Esophagus muscularis mucosa (tissue), 4 donors: ENCODE data around the gene DOCK4. TPM values are rescaled to one million over a fixed set of nuclear protein-coding genes. Genes with fewer than 3 reads are reported as not detected.

Experiments
- DNase-seq: peaks from one replicate; pipeline ENCODE4 v3.0.0-alpha.2; 2017; ENCODE audit errors: extremely low spot score
- H3K27ac ChIP-seq, 4 donors: fragments of 200-600 bp; sonication (generic); replicated peaks in 1 of 4; 1 replicate in 3 of 4; 2 replicates in 1 of 4; pipeline ENCODE4 v1.5.1; 2016 to 2019; ENCODE audit warnings: mild to moderate bottlenecking in 1 of 4
- H3K27me3 ChIP-seq, 4 donors: fragments of 200-600 bp; sonication (generic); one replicate each; pipeline versions ENCODE4 v1.5.1 to v1.6.0; 2016 to 2019
- H3K36me3 ChIP-seq, 4 donors: fragments of 200-600 bp; sonication (generic); one replicate each; pipeline ENCODE4 v1.5.1; 2016 to 2019
- H3K4me1 ChIP-seq, 4 donors: fragments of 200-600 bp; sonication (generic); one replicate each; pipeline ENCODE4 v1.5.1; 2016 to 2019
- H3K4me3 ChIP-seq, 4 donors: fragments of 200-600 bp; sonication (generic); 1 replicate in 2 of 4; 2 replicates in 2 of 4; pipeline ENCODE4 v1.5.1; 2016 to 2019; ENCODE audit warnings: mild to moderate bottlenecking in 4 of 4, moderate library complexity in 1 of 4
- H3K9me3 ChIP-seq, 4 donors: fragments of 200-600 bp; sonication (generic); 1 replicate in 3 of 4; 2 replicates in 1 of 4; pipeline ENCODE4 v1.5.1; 2016 to 2019
- EP300 ChIP-seq: sonication (generic); formaldehyde crosslinking; IDR thresholded peaks from one replicate; pipeline ENCODE4 v1.6.1; 2017; ENCODE audit warnings: antibody characterized with exemption
- POLR2A ChIP-seq: fragments of 450-650 bp; IDR thresholded peaks from one replicate; pipeline ENCODE4 v1.6.1; 2017; ENCODE audit warnings: antibody characterized with exemption, moderate library complexity, mild to moderate bottlenecking, low read depth
- POLR2AphosphoS5 ChIP-seq, 2 donors: sonication (generic); formaldehyde crosslinking; IDR thresholded peaks; one replicate each; pipeline ENCODE4 v1.6.1; 2017; ENCODE audit warnings: antibody characterized with exemption in 2 of 2
- WGBS: methylation state at CpG from one replicate; pipeline ENCODE4 v1.1.5; 2018; 5-methylcytosine and 5-hydroxymethylcytosine counted together
- intact Hi-C: fragments of 100-400 bp; cut with DNase I; formaldehyde crosslinking; loops from one replicate; pipeline ENCODE4 v1.15.1; 2023
- total RNA-seq, 4 donors: library from RNA; depleted of rRNA; stranded (reverse); fragments of >200 nt; gene quantifications; one replicate each; pipeline versions ENCODE4 v1.1.0 to v1.2.1, GENCODE V29; 2016
- TF ChIP-seq, protein P1 (sequence below), 3 experiments: fragments of 200-600 bp in 2 of 3; fragments of 450-650 bp in 1 of 3; sonication (generic) in 2 of 3; IDR thresholded peaks; one replicate each; pipeline ENCODE4 v1.5.1; 2017 to 2019; ENCODE audit warnings: antibody characterized with exemption in 3 of 3, mild to moderate bottlenecking in 2 of 3, moderate library complexity in 1 of 3

Gene DOCK4
- total RNA-seq, 4 donors from 2014 or later: 14.0 to 25.3 (median 18.8) TPM

GRCh38 chr7:112144284-112145059, 61.7 kb downstream of the DOCK4 start:
- H3K36me3 ChIP-seq: no peaks in the 10 kb centered on the region
- H3K9me3 ChIP-seq: no peaks in the 10 kb centered on the region
- WGBS: 87% methylated on average over 5 of the region's 5 CpGs
- H3K27me3 ChIP-seq: no peaks in the 10 kb centered on the region
- peaks cover 10 to 23% (median 18%) of the 10 kb centered on the region in 4 donors for H3K4me1 ChIP-seq
- no peak overlapping the region for H3K4me3 ChIP-seq
- TF ChIP-seq EP300 (no peak), POLR2AphosphoS5 (IDR thresholded peaks at IDR 0.05) (no peak), POLR2A (no peak)
- TF ChIP-seq, protein P1, sequence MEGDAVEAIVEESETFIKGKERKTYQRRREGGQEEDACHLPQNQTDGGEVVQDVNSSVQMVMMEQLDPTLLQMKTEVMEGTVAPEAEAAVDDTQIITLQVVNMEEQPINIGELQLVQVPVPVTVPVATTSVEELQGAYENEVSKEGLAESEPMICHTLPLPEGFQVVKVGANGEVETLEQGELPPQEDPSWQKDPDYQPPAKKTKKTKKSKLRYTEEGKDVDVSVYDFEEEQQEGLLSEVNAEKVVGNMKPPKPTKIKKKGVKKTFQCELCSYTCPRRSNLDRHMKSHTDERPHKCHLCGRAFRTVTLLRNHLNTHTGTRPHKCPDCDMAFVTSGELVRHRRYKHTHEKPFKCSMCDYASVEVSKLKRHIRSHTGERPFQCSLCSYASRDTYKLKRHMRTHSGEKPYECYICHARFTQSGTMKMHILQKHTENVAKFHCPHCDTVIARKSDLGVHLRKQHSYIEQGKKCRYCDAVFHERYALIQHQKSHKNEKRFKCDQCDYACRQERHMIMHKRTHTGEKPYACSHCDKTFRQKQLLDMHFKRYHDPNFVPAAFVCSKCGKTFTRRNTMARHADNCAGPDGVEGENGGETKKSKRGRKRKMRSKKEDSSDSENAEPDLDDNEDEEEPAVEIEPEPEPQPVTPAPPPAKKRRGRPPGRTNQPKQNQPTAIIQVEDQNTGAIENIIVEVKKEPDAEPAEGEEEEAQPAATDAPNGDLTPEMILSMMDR (IDR thresholded peaks at IDR 0.05): no peak
- intact Hi-C loops: no loop called here
- no peak for DNase-seq
- no peak overlapping the region for H3K27ac ChIP-seq

GRCh38 chr7:112143582-112143981, 62.6 kb downstream of the DOCK4 start:
- Histone ChIP-seq H3K4me3 (no peak overlapping the region), H3K27me3 (no peaks in the 10 kb centered on the region), H3K9me3 (no peaks in the 10 kb centered on the region), H3K27ac (no peak overlapping the region), H3K36me3 (no peaks in the 10 kb centered on the region), H3K4me1 (peaks cover 10 to 23% (median 18%) of the 10 kb centered on the region in 4 donors)
- DNase-seq: no peak
- TF ChIP-seq EP300 (no peak), POLR2AphosphoS5 (IDR thresholded peaks at IDR 0.05) (peak in 1 of 2 donors; percentile 22)
- 38% methylated on average over 4 of the region's 4 CpGs for WGBS
- intact Hi-C loops: no loop called here

DNA sequence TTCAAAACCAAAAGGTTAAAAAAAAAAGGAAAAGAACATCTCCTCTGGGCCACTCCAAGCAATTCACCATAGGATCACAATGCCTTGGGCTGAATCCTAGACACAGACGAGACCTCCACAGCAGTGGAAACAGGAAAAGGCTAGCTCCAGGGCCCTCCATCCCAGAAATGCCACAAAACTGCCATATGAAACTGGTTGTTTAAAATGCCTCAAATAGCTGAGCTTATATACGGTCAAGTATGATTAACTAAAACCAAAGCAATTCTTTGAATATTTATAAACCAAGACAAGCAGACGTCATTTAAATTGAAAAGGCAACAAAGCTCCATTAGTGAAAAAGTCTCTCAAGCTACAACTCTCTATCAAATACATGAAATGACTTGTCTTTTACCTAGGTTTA, 63.1 kb downstream of the DOCK4 start:
- 68% methylated on average over 3 of the region's 3 CpGs for WGBS
- Histone ChIP-seq H3K4me3 (no peak overlapping the region), H3K9me3 (no peaks in the 10 kb centered on the region), H3K27me3 (no peaks in the 10 kb centered on the region), H3K27ac (peak overlapping the region in 1 of 4 donors; percentile 10), H3K4me1 (peaks cover 10 to 24% (median 18%) of the 10 kb centered on the region in 4 donors), H3K36me3 (no peaks in the 10 kb centered on the region)
- no peak for DNase-seq
- intact Hi-C loops: no loop called here
- TF ChIP-seq POLR2A (no peak), POLR2AphosphoS5 (IDR thresholded peaks at IDR 0.05) (no peak), EP300 (no peak)
- TF ChIP-seq, protein P1 (IDR thresholded peaks at IDR 0.05): no peak

DNA sequence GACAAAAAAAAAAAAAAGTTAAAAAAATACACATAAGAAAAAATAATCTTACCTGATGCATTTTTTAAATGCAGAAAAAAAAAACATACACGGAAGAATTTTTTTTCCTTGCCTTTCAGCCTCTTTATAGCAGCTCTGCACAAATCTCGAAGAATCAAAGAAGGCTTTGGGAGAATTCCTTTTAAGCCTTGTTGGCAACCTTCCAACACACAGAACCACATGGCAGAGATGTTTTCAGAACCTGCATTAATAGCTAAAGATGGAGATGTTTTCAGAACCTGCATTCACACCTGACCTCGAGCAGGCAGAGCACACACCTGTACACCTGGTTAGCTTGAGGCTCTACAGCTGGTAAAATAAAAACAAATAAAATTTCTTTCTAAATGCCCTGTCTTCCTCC, 65.6 kb downstream of the DOCK4 start:
- TF ChIP-seq POLR2A (no peak), POLR2AphosphoS5 (IDR thresholded peaks at IDR 0.05) (no peak), EP300 (no peak)
- TF ChIP-seq, protein P1 (IDR thresholded peaks at IDR 0.05): no peak
- DNase-seq: no peak
- Histone ChIP-seq H3K9me3 (no peaks in the 10 kb centered on the region), H3K27me3 (no peaks in the 10 kb centered on the region), H3K4me3 (no peak overlapping the region), H3K27ac (no peak overlapping the region), H3K4me1 (peaks cover 18 to 49% (median 36%) of the 10 kb centered on the region in 4 donors), H3K36me3 (no peaks in the 10 kb centered on the region)
- WGBS: 81% methylated on average over 3 of the region's 3 CpGs
- intact Hi-C loops: no loop called here

DNA sequence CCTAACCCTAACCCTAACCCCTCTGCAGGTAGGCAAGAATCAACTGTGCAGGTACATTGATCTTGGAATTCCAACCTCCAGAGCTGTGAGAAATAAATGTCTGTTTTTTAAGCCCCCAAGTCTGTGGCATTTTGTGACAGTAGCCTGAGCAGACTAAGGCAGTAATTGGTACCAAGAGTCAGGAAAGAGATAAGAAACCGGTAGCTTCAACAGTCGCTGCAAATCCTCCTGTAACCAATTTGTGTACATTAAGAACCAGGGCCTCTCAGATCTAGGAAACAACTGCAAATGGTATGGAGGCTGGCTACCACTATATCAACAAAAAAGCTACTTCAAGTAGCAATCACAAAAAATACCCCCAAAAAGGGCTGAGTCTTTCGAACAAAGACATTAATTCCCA, 67.3 kb downstream of the DOCK4 start:
- Histone ChIP-seq H3K9me3 (no peaks in the 10 kb centered on the region), H3K4me1 (peaks cover 13 to 38% (median 29%) of the 10 kb centered on the region in 4 donors), H3K36me3 (no peaks in the 10 kb centered on the region), H3K4me3 (no peak overlapping the region), H3K27me3 (no peaks in the 10 kb centered on the region), H3K27ac (no peak overlapping the region)
- TF ChIP-seq, protein P1 (IDR thresholded peaks at IDR 0.05): no peak
- TF ChIP-seq POLR2A: no peak
- no peak for TF ChIP-seq EP300
- TF ChIP-seq POLR2AphosphoS5 (IDR thresholded peaks at IDR 0.05): no peak
- 97% methylated on average over 3 of the region's 3 CpGs for WGBS
- intact Hi-C loops: loop anchor here (10.0 kb wide), 1 partner anchor 66 kb away; the partner anchor contains the start of genes DOCK4 and ZNF277
- DNase-seq: no peak
